ENCODE data around the gene DNAH11.
"Not testable (repeated sequence)": the region's sequence is repeated elsewhere in the genome, so short reads cannot be mapped to it uniquely, and the experiment has no call there.

DNAH11 gene

DNA sequence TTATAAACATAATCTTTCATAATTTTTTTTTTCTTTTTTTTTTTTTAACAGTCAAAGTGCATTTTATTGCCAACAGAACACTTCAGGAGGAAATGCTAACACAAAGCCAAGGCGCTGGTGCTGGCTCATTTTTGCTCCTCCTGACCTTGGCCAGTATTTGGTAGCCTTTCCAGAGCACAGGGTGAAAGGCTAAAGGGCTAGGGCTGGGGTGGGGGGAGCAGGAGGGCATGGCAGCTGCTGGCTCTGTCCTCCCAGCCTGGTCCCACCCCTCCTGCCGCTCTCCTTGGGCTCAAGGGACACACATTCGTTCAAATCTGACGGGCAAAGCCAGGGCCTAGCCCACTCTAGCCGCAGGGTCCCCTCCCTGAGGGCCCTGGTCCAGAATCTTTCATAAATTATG lies 148.3 kb downstream of the DNAH11 start:
- not testable (repeated sequence) for H3K79me1 ChIP-seq (ENCODE audit: low read length); H3K27ac ChIP-seq (ENCODE audit: low read depth, low read length); H4K8ac ChIP-seq (ENCODE audit: low read depth, low read length); H4K12ac ChIP-seq (ENCODE audit: low read depth, low read length); H2BK5ac ChIP-seq (ENCODE audit: low read depth, low read length, poor library complexity); H3K36me3 ChIP-seq (ENCODE audit: control insufficient read depth in 1 of 2, insufficient read depth in 2 of 2, low read length in 2 of 2); H2AK5ac ChIP-seq (ENCODE audit: low read length); H3K4me2 ChIP-seq (ENCODE audit: low read length); H4K91ac ChIP-seq (ENCODE audit: low read depth, low read length); H3K4me1 ChIP-seq (ENCODE audit: control insufficient read depth in 1 of 2, insufficient read depth in 2 of 2, low read length in 2 of 2); H3K18ac ChIP-seq (ENCODE audit: low read length); H2BK120ac ChIP-seq (ENCODE audit: insufficient read depth, low read length, poor library complexity); H3K4ac ChIP-seq (ENCODE audit: low read depth, low read length); H3K9ac ChIP-seq (ENCODE audit: low read length); H2AFZ ChIP-seq (ENCODE audit: insufficient read depth, low read length, poor library complexity); H3K27me3 ChIP-seq (ENCODE audit: insufficient read depth, low read length); DNase-seq; H3K23ac ChIP-seq (ENCODE audit: low read length); H3K79me2 ChIP-seq (ENCODE audit: control insufficient read depth, insufficient read depth, low read length, poor library complexity); H3K9me3 ChIP-seq (ENCODE audit: insufficient read depth, low read depth, low read length); H3K14ac ChIP-seq (ENCODE audit: low read length); H2BK12ac ChIP-seq (ENCODE audit: low read length); H3K4me3 ChIP-seq (ENCODE audit: low read depth, low read length)
- WGBS (ENCODE audit: extremely low coverage, insufficient coverage, insufficient read length): no CpG with 5 or more reads among the region's 5 CpGs

DNA sequence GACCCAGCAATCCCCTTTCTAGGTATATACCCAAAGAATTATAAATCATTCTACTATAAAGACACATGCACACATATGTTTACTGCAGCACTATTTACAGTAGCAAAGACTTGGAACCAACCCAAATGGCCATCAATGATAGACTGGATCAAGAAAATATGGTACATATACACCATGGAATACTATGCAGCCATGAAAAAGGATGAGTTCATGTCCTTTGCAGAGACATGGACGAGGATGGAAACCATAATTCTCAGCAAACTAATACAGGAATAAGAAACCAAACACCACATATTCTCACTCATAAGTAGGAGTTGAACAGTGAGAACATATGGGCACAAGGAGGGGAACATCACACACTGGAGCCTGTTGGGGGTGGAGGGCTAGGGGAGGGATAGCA lies 157.7 kb downstream of the DNAH11 start:
- not testable (repeated sequence) for H3K9ac ChIP-seq (ENCODE audit: low read length); H3K27me3 ChIP-seq (ENCODE audit: insufficient read depth, low read length); H3K4ac ChIP-seq (ENCODE audit: low read depth, low read length); H3K4me3 ChIP-seq (ENCODE audit: low read depth, low read length); DNase-seq; H2BK12ac ChIP-seq (ENCODE audit: low read length); H3K18ac ChIP-seq (ENCODE audit: low read length); H2AK5ac ChIP-seq (ENCODE audit: low read length); H3K14ac ChIP-seq (ENCODE audit: low read length); H3K36me3 ChIP-seq (ENCODE audit: control insufficient read depth in 1 of 2, insufficient read depth in 2 of 2, low read length in 2 of 2); H3K4me2 ChIP-seq (ENCODE audit: low read length); H3K23ac ChIP-seq (ENCODE audit: low read length); H2BK5ac ChIP-seq (ENCODE audit: low read depth, low read length, poor library complexity); H3K79me2 ChIP-seq (ENCODE audit: control insufficient read depth, insufficient read depth, low read length, poor library complexity); H2AFZ ChIP-seq (ENCODE audit: insufficient read depth, low read length, poor library complexity); H3K27ac ChIP-seq (ENCODE audit: low read depth, low read length); H2BK120ac ChIP-seq (ENCODE audit: insufficient read depth, low read length, poor library complexity); H3K79me1 ChIP-seq (ENCODE audit: low read length); H4K8ac ChIP-seq (ENCODE audit: low read depth, low read length); H3K4me1 ChIP-seq (ENCODE audit: control insufficient read depth in 1 of 2, insufficient read depth in 2 of 2, low read length in 2 of 2); H3K9me3 ChIP-seq (ENCODE audit: insufficient read depth, low read depth, low read length); H4K12ac ChIP-seq (ENCODE audit: low read depth, low read length); H4K91ac ChIP-seq (ENCODE audit: low read depth, low read length)
- no CpG with 5 or more reads among the region's 1 CpG for WGBS (ENCODE audit: extremely low coverage, insufficient coverage, insufficient read length)

DNA sequence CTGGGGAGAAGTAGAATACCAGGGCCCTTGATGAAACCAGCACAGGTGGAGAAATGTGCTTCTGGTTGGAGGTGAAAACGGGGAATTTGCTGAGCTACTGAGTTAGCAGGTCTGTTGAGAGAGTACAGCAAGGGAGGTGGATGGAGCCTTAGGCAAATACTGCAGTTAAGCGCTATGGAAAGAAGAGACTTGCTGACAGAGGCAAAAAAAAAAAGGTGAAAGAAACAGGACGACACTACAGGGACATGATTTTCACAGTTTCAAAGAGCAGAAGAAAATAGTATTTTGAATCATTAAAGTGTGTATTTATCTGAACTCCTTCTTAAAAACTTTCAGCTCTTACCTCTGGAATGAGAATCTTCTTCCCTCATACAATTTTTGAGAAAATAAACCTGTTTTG lies 159.5 kb downstream of the DNAH11 start:
- no peak overlapping the region for H3K27ac ChIP-seq (ENCODE audit: low read depth, low read length)
- H2BK12ac ChIP-seq (ENCODE audit: low read length): no peak overlapping the region
- no peak overlapping the region for H3K23ac ChIP-seq (ENCODE audit: low read length)
- no peak overlapping the region for H3K14ac ChIP-seq (ENCODE audit: low read length)
- WGBS (ENCODE audit: extremely low coverage, insufficient coverage, insufficient read length): no CpG with 5 or more reads among the region's 3 CpGs
- no peak overlapping the region for H3K4ac ChIP-seq (ENCODE audit: low read depth, low read length)
- H4K91ac ChIP-seq (ENCODE audit: low read depth, low read length): no peak overlapping the region
- H2BK120ac ChIP-seq (ENCODE audit: insufficient read depth, low read length, poor library complexity): no peak overlapping the region
- no peaks in the 10 kb centered on the region for H3K79me2 ChIP-seq (ENCODE audit: control insufficient read depth, insufficient read depth, low read length, poor library complexity)
- H3K36me3 ChIP-seq (ENCODE audit: control insufficient read depth in 1 of 2, insufficient read depth in 2 of 2, low read length in 2 of 2): no peaks in the 10 kb centered on the region
- H3K18ac ChIP-seq (ENCODE audit: low read length): no peak overlapping the region
- H2AK5ac ChIP-seq (ENCODE audit: low read length): no peak overlapping the region
- H3K9me3 ChIP-seq (ENCODE audit: insufficient read depth, low read depth, low read length): no peaks in the 10 kb centered on the region
- no peak overlapping the region for H4K8ac ChIP-seq (ENCODE audit: low read depth, low read length)
- H3K4me2 ChIP-seq (ENCODE audit: low read length): no peak overlapping the region
- no peak overlapping the region for H2AFZ ChIP-seq (ENCODE audit: insufficient read depth, low read length, poor library complexity)
- no peaks in the 10 kb centered on the region for H3K4me1 ChIP-seq (ENCODE audit: control insufficient read depth in 1 of 2, insufficient read depth in 2 of 2, low read length in 2 of 2)
- no peak for DNase-seq
- no peak overlapping the region for H2BK5ac ChIP-seq (ENCODE audit: low read depth, low read length, poor library complexity)
- H4K12ac ChIP-seq (ENCODE audit: low read depth, low read length): no peak overlapping the region
- H3K4me3 ChIP-seq (ENCODE audit: low read depth, low read length): no peak overlapping the region
- H3K79me1 ChIP-seq (ENCODE audit: low read length): no peaks in the 10 kb centered on the region
- no peaks in the 10 kb centered on the region for H3K27me3 ChIP-seq (ENCODE audit: insufficient read depth, low read length)
- no peak overlapping the region for H3K9ac ChIP-seq (ENCODE audit: low read length)

DNA sequence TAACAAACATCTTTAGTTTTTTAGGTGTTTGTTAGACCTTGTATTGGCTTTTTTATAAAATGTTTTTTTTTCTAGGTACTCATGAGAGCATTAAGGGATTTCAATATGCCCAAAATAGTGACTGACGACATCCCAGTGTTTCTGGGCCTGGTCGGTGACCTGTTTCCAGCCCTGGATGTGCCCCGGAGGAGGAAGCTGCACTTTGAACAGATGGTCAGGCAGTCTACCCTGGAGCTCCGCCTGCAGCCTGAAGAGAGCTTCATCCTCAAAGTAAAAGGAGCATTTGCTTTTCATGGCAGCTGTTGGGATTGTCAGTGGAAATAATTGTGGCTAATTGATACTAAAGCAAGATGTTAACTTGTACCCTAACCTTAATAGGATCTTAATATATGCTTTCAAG lies 161.5 kb downstream of the DNAH11 start:
- Histone ChIP-seq H3K9me3 (ENCODE audit: insufficient read depth, low read depth, low read length) (no peaks in the 10 kb centered on the region), H3K79me1 (ENCODE audit: low read length) (no peaks in the 10 kb centered on the region), H2BK12ac (ENCODE audit: low read length) (no peak overlapping the region), H3K27ac (ENCODE audit: low read depth, low read length) (no peak overlapping the region), H3K79me2 (ENCODE audit: control insufficient read depth, insufficient read depth, low read length, poor library complexity) (no peaks in the 10 kb centered on the region), H3K4ac (ENCODE audit: low read depth, low read length) (no peak overlapping the region), H3K36me3 (ENCODE audit: control insufficient read depth in 1 of 2, insufficient read depth in 2 of 2, low read length in 2 of 2) (no peaks in the 10 kb centered on the region), H3K27me3 (ENCODE audit: insufficient read depth, low read length) (no peaks in the 10 kb centered on the region), H4K91ac (ENCODE audit: low read depth, low read length) (no peak overlapping the region), H3K4me2 (ENCODE audit: low read length) (no peak overlapping the region), H4K8ac (ENCODE audit: low read depth, low read length) (no peak overlapping the region), H3K14ac (ENCODE audit: low read length) (no peak overlapping the region), H3K9ac (ENCODE audit: low read length) (no peak overlapping the region), H3K23ac (ENCODE audit: low read length) (no peak overlapping the region), H2BK5ac (ENCODE audit: low read depth, low read length, poor library complexity) (no peak overlapping the region), H2AK5ac (ENCODE audit: low read length) (no peak overlapping the region), H2AFZ (ENCODE audit: insufficient read depth, low read length, poor library complexity) (no peak overlapping the region), H4K12ac (ENCODE audit: low read depth, low read length) (no peak overlapping the region), H3K4me3 (ENCODE audit: low read depth, low read length) (no peak overlapping the region), H2BK120ac (ENCODE audit: insufficient read depth, low read length, poor library complexity) (no peak overlapping the region), H3K18ac (ENCODE audit: low read length) (no peak overlapping the region), H3K4me1 (ENCODE audit: control insufficient read depth in 1 of 2, insufficient read depth in 2 of 2, low read length in 2 of 2) (no peaks in the 10 kb centered on the region)
- no CpG with 5 or more reads among the region's 4 CpGs for WGBS (ENCODE audit: extremely low coverage, insufficient coverage, insufficient read length)
- no peak for DNase-seq

Measured in trophoblast cell (in vitro differentiated cells and primary cell).